ENCODE measurements around the gene AGBL3.

DNA sequence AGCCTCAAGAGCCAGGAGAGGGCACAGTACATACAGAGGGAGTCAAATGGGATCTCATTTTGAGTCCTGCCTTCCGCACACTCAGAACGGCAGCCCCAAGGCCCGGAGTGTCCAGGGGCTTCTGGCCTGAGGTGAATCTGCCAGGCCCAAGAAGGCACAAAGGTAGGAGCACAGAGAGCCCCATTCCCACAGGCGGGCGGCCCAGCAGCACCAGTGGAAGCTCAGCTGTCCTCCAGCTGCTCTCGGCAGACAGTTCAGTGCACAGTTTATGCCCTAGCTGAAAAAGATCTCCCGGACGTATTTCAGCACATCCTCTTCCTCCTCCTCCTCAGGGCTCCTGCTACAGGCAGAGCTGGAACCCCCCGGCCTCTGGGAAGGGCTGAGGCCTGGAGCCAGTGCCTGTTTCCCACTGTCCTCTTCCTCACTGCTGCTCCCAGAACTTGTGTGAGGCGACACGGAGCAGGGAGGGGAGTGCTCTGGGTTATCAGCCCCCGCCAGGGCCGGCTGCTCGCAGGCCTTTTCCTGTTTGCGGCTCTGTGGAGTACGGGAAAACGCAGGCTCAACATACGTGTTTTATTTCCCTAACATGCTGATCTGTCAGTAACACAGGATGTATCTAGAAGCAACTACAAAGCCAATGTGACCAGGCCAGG lies 180.2 kb downstream of the AGBL3 start:
- TF ChIP-seq ZNF766 (CRISPR knock-in tag; conservative IDR thresholded peaks at IDR 0.05) (no peak), ZNF174 (CRISPR knock-in tag; IDR thresholded peaks at IDR 0.05) (no peak), KDM1A (IDR thresholded peaks at IDR 0.05) (no peak), EP300 (IDR thresholded peaks at IDR 0.05; ENCODE audit: low read length) (no peak), HDAC6 (IDR thresholded peaks at IDR 0.05; ENCODE audit: low read depth, low read length) (no peak), TRIM25 (IDR thresholded peaks at IDR 0.05; ENCODE audit: borderline replicate concordance) (no peak), FOXK1 (CRISPR knock-in tag; IDR thresholded peaks at IDR 0.05; ENCODE audit: borderline replicate concordance) (no peak), CHD2 (IDR thresholded peaks at IDR 0.05; ENCODE audit: low read depth, low read length) (no peak), LARP7 (IDR thresholded peaks at IDR 0.05) (no peak), POLR2A (conservative IDR thresholded peaks at IDR 0.05) (no peak)
- TF ChIP-seq, protein P1, sequence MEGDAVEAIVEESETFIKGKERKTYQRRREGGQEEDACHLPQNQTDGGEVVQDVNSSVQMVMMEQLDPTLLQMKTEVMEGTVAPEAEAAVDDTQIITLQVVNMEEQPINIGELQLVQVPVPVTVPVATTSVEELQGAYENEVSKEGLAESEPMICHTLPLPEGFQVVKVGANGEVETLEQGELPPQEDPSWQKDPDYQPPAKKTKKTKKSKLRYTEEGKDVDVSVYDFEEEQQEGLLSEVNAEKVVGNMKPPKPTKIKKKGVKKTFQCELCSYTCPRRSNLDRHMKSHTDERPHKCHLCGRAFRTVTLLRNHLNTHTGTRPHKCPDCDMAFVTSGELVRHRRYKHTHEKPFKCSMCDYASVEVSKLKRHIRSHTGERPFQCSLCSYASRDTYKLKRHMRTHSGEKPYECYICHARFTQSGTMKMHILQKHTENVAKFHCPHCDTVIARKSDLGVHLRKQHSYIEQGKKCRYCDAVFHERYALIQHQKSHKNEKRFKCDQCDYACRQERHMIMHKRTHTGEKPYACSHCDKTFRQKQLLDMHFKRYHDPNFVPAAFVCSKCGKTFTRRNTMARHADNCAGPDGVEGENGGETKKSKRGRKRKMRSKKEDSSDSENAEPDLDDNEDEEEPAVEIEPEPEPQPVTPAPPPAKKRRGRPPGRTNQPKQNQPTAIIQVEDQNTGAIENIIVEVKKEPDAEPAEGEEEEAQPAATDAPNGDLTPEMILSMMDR (IDR thresholded peaks at IDR 0.05 in 2 of 3, conservative IDR thresholded peaks at IDR 0.05 in 1 of 3; ENCODE audit: insufficient read depth in 2 of 3, low read depth in 1 of 3, low read length in 3 of 3) = no peak
- TF ChIP-seq, protein P2, sequence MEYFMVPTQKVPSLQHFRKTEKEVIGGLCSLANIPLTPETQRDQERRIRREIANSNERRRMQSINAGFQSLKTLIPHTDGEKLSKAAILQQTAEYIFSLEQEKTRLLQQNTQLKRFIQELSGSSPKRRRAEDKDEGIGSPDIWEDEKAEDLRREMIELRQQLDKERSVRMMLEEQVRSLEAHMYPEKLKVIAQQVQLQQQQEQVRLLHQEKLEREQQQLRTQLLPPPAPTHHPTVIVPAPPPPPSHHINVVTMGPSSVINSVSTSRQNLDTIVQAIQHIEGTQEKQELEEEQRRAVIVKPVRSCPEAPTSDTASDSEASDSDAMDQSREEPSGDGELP (CRISPR knock-in tag; IDR thresholded peaks at IDR 0.05; ENCODE audit: borderline replicate concordance) = no peak
